NCI-H2196 treated with DMSO at 0.1 percent for 48 hours (cell line): Measurements from ENCODE around the gene CCDC127.
"Not testable (repeated sequence)": the region's sequence is repeated elsewhere in the genome, so short reads cannot be mapped to it uniquely, and the experiment has no call there.

Experiments
- DNase-seq: peaks from one replicate; lab custom pipeline; 2025; ENCODE audit not compliant: unreplicated experiment; lab: John Stamatoyannopoulos, UW

The CCDC127 gene

DNA sequence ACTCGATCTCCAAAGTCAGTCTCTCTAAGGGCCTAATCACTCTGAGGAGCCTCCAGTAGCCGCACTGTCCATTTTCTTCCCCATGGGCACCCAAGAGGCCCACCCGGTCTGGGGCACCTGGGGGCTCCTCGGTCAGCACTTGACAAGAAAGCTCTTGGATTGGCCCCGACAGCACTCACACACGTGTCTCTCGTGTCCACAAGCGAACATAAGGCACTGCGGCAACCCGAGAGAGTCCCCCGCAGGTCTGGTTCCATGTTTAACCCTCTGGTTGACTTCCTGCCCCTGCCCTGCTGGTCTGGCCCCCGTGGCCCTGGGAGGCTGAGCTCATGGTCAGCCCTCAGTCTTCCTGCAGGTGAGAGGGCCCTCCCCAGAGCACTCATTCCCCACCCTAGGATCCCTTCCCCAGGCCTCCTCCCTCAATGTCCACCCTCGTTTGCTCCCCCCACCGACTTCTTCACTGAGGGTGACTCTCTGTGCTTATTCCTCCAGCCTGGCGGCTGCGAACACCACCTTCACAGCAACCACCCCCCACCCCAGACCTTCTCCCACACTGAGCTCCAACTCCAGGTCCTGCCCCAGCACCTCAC lies 43.0 kb downstream of the CCDC127 start:
- DNase-seq, result no peak

DNA sequence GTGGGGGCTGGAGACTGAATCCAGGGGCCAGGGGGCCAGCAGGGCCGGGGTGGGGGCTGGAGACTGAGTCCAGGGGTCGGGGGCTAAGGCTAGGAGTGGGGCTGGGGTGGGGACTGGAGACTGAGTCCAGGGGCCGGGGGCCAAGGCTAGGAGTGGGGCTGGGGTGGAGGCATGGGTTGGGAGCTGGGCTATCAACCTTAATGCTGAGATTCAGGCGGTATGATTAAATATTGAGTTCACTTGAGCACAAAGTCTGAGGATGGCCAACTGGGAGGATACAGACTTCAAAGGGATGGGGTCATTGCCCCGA lies 43.7 kb downstream of the CCDC127 start:
- no peak for DNase-seq

DNA sequence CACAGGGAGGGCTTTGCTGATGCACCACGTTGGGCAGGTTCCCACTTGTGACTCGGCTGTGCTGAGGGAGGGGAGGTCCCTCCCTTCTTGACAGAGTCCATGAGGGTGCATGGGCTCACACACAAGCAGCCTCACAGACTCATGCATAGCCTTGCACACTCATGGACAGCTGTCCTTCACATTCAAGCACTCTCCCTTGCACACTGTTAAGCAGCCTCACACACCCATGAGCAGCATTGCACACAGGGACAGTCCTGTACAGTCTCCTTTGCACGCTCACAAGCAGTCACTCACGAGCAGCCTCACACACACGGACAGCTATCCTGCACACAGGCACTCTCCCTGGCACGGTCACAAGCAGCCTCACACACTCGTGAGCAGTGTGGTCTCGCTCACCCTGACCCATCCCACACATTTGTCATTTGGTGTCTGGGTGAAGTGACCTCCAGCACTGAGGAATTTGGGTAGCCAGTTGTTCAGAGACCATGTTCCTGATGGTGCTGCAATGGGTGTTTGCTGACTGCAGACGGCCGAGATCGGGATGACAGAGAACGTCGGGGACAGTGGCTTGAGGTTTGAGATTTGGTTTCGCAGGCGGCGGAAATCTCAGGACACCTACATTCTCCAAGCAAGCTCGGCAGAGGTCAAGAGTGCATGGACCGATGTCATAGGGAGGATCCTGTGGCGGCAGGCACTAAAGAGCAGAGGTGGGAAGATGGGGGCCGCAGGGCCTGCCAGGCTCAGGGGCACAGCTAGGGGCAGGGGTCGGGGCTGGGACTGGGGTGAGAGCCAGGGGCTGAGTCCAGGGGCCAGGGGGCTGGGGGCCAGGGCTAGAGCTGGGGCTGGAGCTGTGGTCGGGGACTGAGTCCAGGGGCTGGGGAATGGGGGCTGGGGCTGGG lies 44.3 kb downstream of the CCDC127 start:
- no peak for DNase-seq

DNA sequence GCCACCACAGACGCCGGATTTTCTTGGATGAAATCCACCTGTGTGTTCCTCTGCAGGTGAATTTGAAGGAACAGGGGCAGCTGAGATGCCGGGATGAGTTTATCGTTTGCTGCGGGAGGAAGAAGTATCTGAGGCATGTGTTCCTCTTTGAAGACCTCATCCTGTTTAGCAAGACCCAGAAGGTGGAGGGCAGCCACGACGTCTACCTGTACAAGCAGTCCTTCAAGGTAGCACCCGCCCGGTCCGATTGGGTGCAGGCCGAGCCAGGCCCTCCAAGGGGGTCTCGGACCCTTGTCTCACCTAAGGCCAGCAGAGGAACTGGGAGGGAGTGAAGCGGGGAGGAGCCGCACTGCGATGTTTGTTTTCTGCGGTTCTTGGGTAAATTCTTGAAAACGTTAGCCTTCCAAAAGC lies 45.1 kb downstream of the CCDC127 start:
- no peak for DNase-seq

DNA sequence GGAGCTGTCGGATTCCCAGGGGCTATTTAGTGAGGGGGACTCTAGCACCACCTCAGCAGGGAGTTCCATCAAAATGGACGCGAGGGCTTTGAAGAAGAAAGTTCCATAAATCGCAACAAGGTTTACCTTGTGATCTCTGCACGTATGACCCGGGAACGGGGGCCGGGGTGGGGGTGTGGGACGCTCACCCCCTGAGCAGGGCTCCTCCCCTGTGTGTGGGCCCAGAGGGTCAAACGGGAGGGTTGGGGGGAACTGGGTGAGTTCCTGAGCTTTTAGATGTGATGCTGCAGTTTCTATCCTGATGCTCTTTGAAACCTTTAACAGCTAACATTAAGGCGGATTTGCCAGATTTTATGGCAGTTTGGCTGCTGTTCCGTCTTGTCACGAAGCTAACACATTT lies 45.5 kb downstream of the CCDC127 start:
- DNase-seq, result no peak

DNA sequence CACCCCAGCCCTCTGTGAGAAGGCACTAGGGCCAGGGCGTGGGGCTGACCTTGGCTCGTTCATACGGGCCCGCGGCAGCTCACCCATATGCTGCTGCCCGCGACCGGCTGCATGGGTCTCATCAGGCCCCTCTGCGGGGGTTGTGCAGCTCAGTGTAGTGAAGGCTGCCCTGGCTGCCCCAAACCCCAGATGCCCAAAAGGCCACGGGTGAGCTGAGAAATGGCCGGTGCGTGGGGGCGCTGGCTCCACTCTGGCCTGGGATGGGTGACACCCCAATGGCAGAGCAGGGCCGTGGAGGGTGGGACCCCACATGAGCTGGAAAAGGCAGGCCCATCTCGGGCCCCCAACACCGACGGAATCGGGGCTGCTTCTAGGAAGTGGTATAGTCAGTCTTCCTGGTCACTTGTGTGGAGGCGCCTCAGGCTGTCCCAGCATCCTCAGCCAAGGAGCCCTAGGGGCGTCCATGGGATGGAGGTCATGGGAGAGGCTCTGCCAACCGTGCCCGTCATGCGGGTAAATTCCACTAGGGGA lies 46.1 kb downstream of the CCDC127 start:
- DNase-seq, result no peak

DNA sequence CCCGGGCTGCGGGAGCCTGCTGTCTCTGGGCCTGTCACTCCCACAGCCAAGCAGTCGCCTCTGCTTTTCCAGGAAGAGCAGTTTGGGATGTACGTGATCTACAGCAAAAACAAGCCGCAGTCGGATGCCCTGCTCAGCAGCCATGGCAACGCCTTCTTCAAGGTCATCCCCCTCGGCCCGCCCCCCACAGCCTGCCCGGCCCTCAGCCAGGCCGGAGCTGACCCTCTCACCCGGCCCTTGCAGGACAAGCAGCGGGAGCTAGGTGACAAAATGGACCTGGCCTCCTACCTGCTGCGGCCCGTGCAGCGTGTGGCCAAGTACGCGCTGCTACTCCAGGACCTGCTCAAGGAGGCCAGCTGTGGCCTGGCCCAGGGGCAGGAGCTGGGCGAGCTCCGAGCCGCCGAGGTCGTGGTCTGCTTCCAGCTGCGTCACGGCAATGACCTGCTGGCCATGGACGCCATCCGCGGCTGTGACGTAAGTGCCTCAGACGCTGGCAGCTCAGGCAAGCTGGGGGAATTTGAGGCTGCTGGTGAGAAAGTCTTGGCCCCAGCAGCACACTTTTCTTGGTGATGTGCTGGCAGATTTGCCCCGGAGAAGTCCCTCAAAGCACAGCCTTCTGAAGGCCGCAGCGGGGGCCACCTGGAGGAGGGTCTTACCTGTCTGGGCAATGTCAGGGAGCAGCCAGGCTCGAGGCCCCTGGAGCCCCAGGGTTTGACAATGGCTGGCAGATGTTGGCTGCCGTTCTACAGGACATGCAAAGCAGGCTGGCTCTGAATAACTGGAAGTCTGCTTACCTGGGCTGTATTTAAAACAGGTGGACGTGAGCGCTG lies 46.8 kb downstream of the CCDC127 start:
- DNase-seq, result no peak

DNA sequence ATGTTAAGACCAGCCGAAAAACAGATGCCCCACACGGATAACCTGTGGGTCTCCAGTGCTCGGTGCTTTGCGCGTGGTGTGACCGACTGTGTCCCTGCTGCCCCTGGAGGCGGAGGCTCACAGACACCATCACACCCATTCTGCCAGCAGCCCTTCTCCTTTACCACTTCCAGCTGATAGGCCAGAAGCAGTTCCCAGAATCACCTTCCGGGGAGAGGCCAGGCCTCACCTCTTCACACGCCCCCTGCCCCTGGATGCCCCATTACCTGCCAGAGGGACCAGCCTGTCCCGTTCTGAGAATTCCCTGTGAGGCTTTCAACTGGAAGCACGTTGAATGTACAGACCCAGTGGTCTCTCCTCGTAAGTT lies 48.2 kb downstream of the CCDC127 start:
- DNase-seq, result no peak

DNA sequence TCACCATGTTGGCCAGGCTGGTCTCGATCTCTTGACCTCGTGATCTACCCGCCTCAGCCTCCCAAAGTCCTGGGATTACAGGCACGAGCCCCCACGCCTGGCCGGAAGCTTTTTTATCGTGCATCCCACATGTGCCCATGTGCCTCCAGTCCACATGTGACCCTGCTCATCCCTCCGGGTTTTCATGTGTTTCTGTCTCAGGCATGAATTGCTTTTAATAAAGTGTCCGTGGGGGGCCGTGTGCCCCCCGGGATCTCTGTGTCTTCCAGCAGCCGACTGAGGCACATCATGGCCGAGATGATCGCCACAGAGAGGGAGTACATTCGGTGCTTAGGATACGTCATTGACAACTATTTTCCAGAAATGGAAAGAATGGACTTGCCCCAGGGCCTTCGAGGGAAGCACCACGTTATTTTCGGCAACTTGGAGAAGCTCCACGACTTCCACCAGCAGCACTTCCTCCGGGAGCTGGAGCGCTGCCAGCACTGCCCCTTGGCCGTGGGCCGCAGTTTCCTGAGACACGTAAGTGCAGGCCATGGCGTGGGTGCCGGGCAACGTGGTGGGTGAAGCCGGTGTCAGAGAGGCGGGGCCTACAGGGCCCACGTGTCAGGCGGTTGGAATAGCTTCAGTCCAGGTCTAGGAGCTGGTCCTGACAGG lies 48.8 kb downstream of the CCDC127 start:
- DNase-seq, result no peak

DNA sequence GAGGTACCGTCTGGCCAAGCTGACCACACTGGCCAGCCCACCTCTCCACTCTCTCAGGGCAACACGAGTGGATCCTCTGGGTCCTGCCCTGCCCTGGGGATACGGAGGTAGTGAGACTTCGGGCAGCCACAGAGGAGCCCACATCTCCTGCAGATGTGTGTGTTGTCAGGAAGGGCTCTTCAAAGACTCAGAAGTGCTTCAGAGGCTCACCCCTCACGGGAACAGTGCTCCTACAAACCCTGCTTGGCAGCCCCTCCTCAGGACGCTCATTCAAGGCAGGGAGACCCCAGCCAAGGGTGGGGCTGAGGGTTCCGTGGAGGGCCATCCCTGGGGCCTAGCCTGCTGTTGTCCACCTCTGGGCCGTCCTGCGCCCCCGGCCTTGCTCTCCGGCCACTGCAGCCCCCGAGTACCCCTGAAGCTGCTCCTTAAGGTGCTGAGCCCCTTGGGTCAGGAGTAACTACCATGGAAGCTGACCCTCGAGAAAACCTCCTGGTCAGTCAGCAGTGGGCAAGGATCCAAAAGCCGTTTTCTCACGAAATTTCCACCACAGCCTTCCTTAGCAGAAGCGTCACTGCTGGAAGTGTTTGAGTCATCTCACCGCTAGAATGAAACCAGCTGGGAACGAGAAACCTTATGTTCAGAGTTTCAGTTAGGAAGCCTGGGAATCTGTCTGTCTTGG lies 49.8 kb downstream of the CCDC127 start:
- no peak for DNase-seq

DNA sequence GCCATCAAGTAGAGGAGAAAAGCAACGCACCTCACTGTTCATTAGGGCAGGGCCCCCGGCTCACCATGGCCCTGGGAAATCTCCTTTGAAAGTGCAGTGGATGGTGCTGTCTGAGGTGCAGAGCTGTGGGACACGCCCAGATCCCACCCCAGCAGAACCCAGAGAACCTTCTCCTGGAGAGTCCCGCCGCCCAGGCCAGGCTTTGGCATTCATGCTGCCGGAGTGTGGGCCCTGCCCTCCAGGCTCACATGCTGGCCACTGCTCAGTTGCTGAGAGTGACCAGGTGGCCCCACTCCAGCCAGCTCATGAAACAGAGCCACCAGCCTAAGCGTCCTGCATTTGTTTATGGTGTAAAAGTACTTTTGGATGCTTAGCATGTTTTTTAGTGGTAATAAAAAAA lies 50.4 kb downstream of the CCDC127 start:
- DNase-seq, result no peak

DNA sequence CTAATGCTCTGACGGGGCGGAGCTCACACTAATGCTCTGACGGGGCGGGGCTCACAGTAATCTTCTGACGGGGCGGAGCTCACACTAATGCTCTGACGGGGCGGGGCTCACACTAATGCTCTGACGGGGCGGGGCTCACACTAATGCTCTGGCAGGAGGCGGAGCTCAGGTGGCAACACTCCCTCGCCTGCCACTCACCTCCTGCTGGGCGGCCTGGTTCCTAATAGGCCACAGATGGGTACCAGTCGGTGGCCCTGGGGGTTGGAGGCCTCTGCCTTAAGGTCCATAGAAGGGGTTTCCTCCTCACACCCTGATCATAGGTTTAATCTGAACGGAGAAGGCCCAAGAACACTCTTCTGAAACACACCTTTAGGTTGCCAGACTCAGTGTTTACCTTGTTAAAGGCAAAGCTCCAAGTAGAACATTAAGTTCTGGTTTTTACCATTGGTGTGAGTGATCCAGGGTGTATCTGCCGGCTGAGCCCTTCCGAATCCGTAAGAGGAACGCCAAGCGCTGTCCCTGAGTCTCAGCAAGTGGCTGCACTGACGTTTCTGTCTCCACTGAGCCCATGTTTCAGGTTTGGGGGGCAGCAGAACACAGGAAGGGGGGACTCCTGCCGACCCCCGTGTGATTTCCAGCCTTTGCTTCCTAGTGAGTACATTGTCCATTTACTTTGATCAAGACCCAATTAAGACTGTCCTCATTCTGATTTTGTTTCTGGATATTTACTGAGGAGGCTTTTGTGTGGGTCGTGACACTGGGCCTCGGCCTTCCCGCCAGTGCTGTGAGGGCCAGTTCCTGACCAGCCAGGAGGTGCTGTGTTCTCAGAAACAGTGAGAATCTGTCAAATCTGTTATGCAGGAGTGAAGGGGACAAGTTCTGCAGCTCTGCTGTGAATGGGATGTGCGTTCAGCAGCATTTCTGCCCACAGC lies 51.2 kb downstream of the CCDC127 start:
- DNase-seq, result no peak

DNA sequence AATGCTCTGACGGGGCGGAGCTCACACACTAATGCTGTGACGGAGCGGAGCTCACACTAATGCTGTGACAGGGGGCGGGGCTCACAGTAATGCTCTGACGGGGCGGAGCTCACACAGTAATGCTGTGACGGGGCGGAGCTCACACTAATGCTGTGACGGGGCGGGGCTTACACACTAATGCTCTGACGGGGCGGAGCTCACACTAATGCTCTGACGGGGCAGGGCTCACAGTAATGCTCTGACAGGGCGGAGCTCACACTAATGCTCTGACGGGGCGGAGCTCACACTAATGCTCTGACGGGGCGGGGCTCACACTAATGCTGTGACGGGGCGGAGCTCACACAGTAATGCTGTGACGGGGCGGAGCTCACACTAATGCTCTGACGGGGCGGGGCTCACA lies 53.2 kb downstream of the CCDC127 start:
- not testable (repeated sequence) for DNase-seq

DNA sequence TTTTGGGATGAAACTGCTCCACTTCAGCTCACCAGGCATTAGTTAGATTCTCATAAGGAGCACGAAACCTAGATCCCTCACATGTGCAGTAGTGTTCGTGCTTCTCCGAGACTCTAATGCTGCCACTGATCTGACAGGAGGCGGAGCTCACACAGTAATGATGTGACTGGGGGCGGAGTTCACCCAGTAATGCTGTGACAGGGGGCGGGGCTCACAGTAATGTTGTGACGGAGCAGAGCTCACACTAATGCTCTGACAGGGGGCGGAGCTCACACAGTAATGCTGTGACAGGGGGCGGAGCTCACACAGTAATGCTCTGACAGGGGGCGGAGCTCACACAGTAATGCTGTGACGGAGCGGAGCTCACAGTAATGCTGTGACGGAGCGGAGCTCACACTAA lies 53.7 kb downstream of the CCDC127 start:
- no peak for DNase-seq

DNA sequence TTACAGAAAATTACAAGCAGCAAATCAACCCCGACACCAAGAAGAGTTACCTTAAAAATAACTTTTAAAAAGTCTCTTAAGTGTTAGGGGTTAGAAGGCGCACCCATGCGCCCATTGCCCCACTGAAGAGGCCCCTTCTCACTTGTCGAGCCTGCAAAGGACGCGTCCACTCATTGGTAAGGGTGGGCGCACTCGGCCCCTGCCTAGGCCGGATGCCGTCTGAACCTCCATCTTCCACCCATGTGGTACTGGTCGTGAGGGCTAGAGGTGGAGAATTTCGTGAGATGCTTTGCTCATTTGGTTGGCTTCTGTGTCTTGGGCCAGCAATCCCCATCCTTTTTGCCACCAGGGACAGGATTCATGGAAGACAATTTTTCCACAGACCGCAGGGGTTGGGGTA lies 54.1 kb downstream of the CCDC127 start:
- DNase-seq, result no peak

DNA sequence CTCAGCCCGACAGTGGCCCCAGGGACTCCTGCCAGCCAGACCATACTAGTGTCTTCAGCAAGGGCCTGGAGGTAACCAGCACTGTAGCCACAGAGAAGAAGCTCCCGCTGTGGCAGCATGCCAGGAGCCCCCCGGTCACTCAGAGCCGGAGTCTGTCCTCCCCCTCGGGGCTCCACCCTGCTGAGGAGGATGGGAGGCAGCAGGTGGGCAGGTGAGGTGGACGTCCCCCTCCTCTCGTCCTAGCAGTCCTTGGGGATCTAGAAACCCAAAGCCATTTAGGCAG lies 54.7 kb downstream of the CCDC127 start:
- no peak for DNase-seq

DNA sequence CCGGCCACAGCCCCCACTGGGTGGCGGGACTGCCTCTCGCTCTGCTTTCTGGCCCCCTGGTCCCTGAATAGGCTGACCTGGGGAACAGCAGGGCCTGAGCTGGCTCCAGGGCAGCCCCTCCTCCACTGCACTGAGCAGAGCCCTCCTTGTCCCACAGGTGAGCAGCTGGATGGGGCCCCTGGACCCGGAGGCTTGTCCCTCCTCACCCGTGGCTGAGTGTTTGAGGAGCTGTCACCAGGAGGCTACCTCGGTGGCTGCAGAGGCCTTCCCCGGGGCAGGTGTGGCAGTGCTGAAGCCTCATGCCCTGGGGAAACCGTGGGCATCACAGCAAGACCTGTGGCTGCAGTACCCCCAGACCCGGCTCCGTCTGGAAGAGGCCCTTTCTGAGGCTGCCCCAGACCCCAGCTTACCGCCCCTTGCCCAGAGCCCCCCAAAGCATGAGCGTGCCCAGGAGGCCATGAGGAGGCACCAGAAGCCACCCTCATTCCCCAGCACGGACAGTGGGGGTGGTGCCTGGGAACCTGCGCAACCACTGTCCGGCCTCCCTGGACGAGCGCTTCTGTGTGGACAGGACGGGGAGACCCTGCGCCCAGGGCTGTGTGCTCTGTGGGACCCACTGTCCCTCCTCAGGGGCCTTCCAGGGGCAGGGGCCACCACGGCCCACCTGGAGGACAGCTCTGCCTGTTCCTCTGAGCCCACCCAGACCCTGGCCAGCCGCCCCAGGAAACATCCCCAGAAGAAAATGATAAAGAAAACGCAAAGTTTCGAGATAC lies 55.2 kb downstream of the CCDC127 start:
- DNase-seq, result no peak

DNA sequence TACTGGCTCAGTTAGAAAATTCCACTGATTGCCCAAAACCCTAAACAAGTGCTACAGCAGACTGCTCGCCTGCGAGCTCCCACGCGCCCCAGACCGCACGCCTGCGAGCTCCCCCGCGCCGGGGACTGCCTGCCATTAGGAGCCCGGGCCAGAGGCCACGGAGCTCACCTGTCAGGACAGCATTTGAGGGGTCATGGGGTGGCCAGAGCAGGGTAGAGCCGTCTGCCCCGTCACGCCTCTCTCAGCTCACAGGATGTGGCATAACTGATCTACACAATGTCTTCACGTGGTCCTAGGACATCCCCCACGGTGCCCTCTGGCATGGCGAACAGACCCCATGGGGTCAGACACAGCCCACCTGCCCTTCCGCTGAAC lies 55.8 kb downstream of the CCDC127 start:
- no peak for DNase-seq

DNA sequence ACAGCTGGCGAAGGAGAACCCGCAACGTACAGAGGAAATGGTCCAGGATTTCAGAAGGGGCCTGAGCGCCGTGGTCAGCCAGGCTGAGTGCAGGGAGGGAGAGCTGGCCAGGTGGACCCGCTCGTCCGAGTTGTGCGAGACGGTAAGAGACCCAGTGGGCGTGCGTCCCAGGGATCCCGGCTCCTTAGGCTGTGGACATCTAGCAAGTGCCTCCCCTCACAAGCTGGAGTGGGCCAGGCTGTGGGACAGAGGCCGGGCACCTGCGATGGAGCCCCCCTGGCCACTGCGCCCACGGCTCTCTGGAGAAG lies 56.2 kb downstream of the CCDC127 start:
- DNase-seq, result no peak
